Measurements from ENCODE around the gene DDI2. TPM values are rescaled to one million over a fixed set of nuclear protein-coding genes. Genes with fewer than 3 reads are reported as not detected.
"Not testable (repeated sequence)": the region's sequence is repeated elsewhere in the genome, so short reads cannot be mapped to it uniquely, and the experiment has no call there.

Gene DDI2
- total RNA-seq, 2 donors from 2014 or later = 30.6 to 34.3 TPM

GRCh38 chr1:15628003-15628402 is 10.7 kb downstream of the DDI2 start:
- Mint-ChIP-seq H3K9me3 (no peaks in the 10 kb centered on the region), H3K36me3 (ENCODE audit: insufficient read depth in 2 of 2) (peaks cover 3 to 20% of the 10 kb centered on the region in 2 donors), H3K4me3 (peak overlapping the region in 1 of 2 donors; percentile 25), H3K27me3 (ENCODE audit: low read depth) (no peaks in the 10 kb centered on the region), H3K4me1 (ENCODE audit: low read depth) (peaks cover 55% of the 10 kb centered on the region), H3K27ac (peak overlapping the region; percentile 70)
- ATAC-seq (replicated peaks in 1 of 2) (no peak), DNase-seq (no peak)

GRCh38 chr1:15633756-15634420 is 16.6 kb downstream of the DDI2 start:
- no peak for DNase-seq
- Mint-ChIP-seq H3K4me1 (ENCODE audit: low read depth) (peaks cover 16% of the 10 kb centered on the region), H3K4me3 (no peak overlapping the region), H3K9me3 (no peaks in the 10 kb centered on the region), H3K27me3 (ENCODE audit: low read depth) (no peaks in the 10 kb centered on the region), H3K36me3 (ENCODE audit: insufficient read depth in 2 of 2) (peaks cover 3 to 40% of the 10 kb centered on the region in 2 donors), H3K27ac (no peak overlapping the region)
- no peak for ATAC-seq (replicated peaks in 1 of 2)

GRCh38 chr1:15636436-15636835 is 19.2 kb downstream of the DDI2 start:
- DNase-seq (no peak), ATAC-seq (replicated peaks in 1 of 2) (no peak)
- Mint-ChIP-seq H3K36me3 (ENCODE audit: insufficient read depth in 2 of 2) (peaks cover 3 to 33% of the 10 kb centered on the region in 2 donors), H3K27ac (no peak overlapping the region), H3K9me3 (no peaks in the 10 kb centered on the region), H3K27me3 (ENCODE audit: low read depth) (no peaks in the 10 kb centered on the region), H3K4me1 (ENCODE audit: low read depth) (no peaks in the 10 kb centered on the region), H3K4me3 (no peak overlapping the region)

- no peaks in the 10 kb centered on the region for H3K4me1 Mint-ChIP-seq (ENCODE audit: low read depth)
- no peak overlapping the region for H3K27ac Mint-ChIP-seq
- DNase-seq = no peak
- no peaks in the 10 kb centered on the region for H3K9me3 Mint-ChIP-seq
- H3K27me3 Mint-ChIP-seq (ENCODE audit: low read depth) = no peaks in the 10 kb centered on the region
- H3K36me3 Mint-ChIP-seq (ENCODE audit: insufficient read depth in 2 of 2) = peaks cover 2 to 29% of the 10 kb centered on the region in 2 donors
- ATAC-seq (replicated peaks in 1 of 2) = no peak
- H3K4me3 Mint-ChIP-seq = no peak overlapping the region
Observed at GRCh38 chr1:15637826-15638225, 20.6 kb downstream of the DDI2 start.

GRCh38 chr1:15639262-15639661 is 22.0 kb downstream of the DDI2 start:
- H3K27me3 Mint-ChIP-seq (ENCODE audit: low read depth) = no peaks in the 10 kb centered on the region
- DNase-seq (no peak), ATAC-seq (replicated peaks in 1 of 2) (no peak)
- no peaks in the 10 kb centered on the region for H3K9me3 Mint-ChIP-seq
- H3K4me3 Mint-ChIP-seq = no peak overlapping the region
- H3K27ac Mint-ChIP-seq = no peak overlapping the region
- no peaks in the 10 kb centered on the region for H3K4me1 Mint-ChIP-seq (ENCODE audit: low read depth)
- H3K36me3 Mint-ChIP-seq (ENCODE audit: insufficient read depth in 2 of 2) = peaks cover 9 to 32% of the 10 kb centered on the region in 2 donors

- no peak overlapping the region for H3K27ac Mint-ChIP-seq
- no peaks in the 10 kb centered on the region for H3K27me3 Mint-ChIP-seq (ENCODE audit: low read depth)
- H3K4me3 Mint-ChIP-seq = no peak overlapping the region
- no peak for ATAC-seq (replicated peaks in 1 of 2)
- H3K4me1 Mint-ChIP-seq (ENCODE audit: low read depth) = no peaks in the 10 kb centered on the region
- peaks cover 10 to 30% of the 10 kb centered on the region in 2 donors for H3K36me3 Mint-ChIP-seq (ENCODE audit: insufficient read depth in 2 of 2)
- H3K9me3 Mint-ChIP-seq = no peaks in the 10 kb centered on the region
- no peak for DNase-seq
Observed at GRCh38 chr1:15639931-15640330, 22.7 kb downstream of the DDI2 start.

- Mint-ChIP-seq H3K9me3 (no peaks in the 10 kb centered on the region), H3K4me1 (ENCODE audit: low read depth) (no peaks in the 10 kb centered on the region), H3K4me3 (no peak overlapping the region), H3K36me3 (ENCODE audit: insufficient read depth in 2 of 2) (peaks cover 13 to 30% of the 10 kb centered on the region in 2 donors), H3K27ac (no peak overlapping the region), H3K27me3 (ENCODE audit: low read depth) (no peaks in the 10 kb centered on the region)
- ATAC-seq (replicated peaks in 1 of 2) (no peak), DNase-seq (no peak)
Observed at GRCh38 chr1:15640667-15641066, 23.4 kb downstream of the DDI2 start.

GRCh38 chr1:15649937-15650336 is 32.7 kb downstream of the DDI2 start:
- H3K4me1 Mint-ChIP-seq (ENCODE audit: low read depth) = no peaks in the 10 kb centered on the region
- ATAC-seq (replicated peaks in 1 of 2) = no peak
- H3K4me3 Mint-ChIP-seq = no peak overlapping the region
- no peaks in the 10 kb centered on the region for H3K27me3 Mint-ChIP-seq (ENCODE audit: low read depth)
- DNase-seq = no peak
- H3K9me3 Mint-ChIP-seq = no peaks in the 10 kb centered on the region
- peaks cover 5 to 22% of the 10 kb centered on the region in 2 donors for H3K36me3 Mint-ChIP-seq (ENCODE audit: insufficient read depth in 2 of 2)
- no peak overlapping the region for H3K27ac Mint-ChIP-seq

GRCh38 chr1:15650433-15650832 is 33.2 kb downstream of the DDI2 start:
- Mint-ChIP-seq H3K27me3 (ENCODE audit: low read depth) (no peaks in the 10 kb centered on the region), H3K4me3 (no peak overlapping the region), H3K9me3 (no peaks in the 10 kb centered on the region), H3K4me1 (ENCODE audit: low read depth) (no peaks in the 10 kb centered on the region), H3K36me3 (ENCODE audit: insufficient read depth in 2 of 2) (peaks cover 2 to 19% of the 10 kb centered on the region in 2 donors), H3K27ac (no peak overlapping the region)
- no peak for DNase-seq
- no peak for ATAC-seq (replicated peaks in 1 of 2)

- H3K27ac Mint-ChIP-seq; ATAC-seq (replicated peaks in 1 of 2); H3K9me3 Mint-ChIP-seq; H3K4me1 Mint-ChIP-seq (ENCODE audit: low read depth); H3K4me3 Mint-ChIP-seq; DNase-seq; H3K27me3 Mint-ChIP-seq (ENCODE audit: low read depth): not testable (repeated sequence)
- H3K36me3 Mint-ChIP-seq (ENCODE audit: insufficient read depth in 2 of 2) = peaks cover 2 to 21% of the 10 kb centered on the region in 2 donors
Observed at GRCh38 chr1:15652130-15652529, 34.9 kb downstream of the DDI2 start.

GRCh38 chr1:15654091-15654690 is 36.9 kb downstream of the DDI2 start:
- Mint-ChIP-seq H3K9me3 (no peaks in the 10 kb centered on the region), H3K27ac (no peak overlapping the region), H3K36me3 (ENCODE audit: insufficient read depth in 2 of 2) (peaks cover 0 to 18% of the 10 kb centered on the region in 2 donors), H3K4me1 (ENCODE audit: low read depth) (no peaks in the 10 kb centered on the region), H3K27me3 (ENCODE audit: low read depth) (no peaks in the 10 kb centered on the region), H3K4me3 (no peak overlapping the region)
- DNase-seq (no peak), ATAC-seq (replicated peaks in 1 of 2) (no peak)

- DNase-seq = no peak
- no peak for ATAC-seq (replicated peaks in 1 of 2)
- Mint-ChIP-seq H3K4me3 (no peak overlapping the region), H3K4me1 (ENCODE audit: low read depth) (no peaks in the 10 kb centered on the region), H3K9me3 (no peaks in the 10 kb centered on the region), H3K36me3 (ENCODE audit: insufficient read depth in 2 of 2) (peaks cover 0 to 23% of the 10 kb centered on the region in 2 donors), H3K27ac (no peak overlapping the region), H3K27me3 (ENCODE audit: low read depth) (no peaks in the 10 kb centered on the region)
Observed at GRCh38 chr1:15656464-15656863, 39.2 kb downstream of the DDI2 start.

GRCh38 chr1:15657021-15657420 is 39.8 kb downstream of the DDI2 start:
- DNase-seq (no peak), ATAC-seq (replicated peaks in 1 of 2) (no peak)
- no peaks in the 10 kb centered on the region for H3K9me3 Mint-ChIP-seq
- no peaks in the 10 kb centered on the region for H3K4me1 Mint-ChIP-seq (ENCODE audit: low read depth)
- H3K27ac Mint-ChIP-seq = no peak overlapping the region
- no peak overlapping the region for H3K4me3 Mint-ChIP-seq
- no peaks in the 10 kb centered on the region for H3K27me3 Mint-ChIP-seq (ENCODE audit: low read depth)
- H3K36me3 Mint-ChIP-seq (ENCODE audit: insufficient read depth in 2 of 2) = peaks cover 0 to 23% of the 10 kb centered on the region in 2 donors

GRCh38 chr1:15660151-15660550 is 42.9 kb downstream of the DDI2 start:
- Mint-ChIP-seq H3K36me3 (ENCODE audit: insufficient read depth in 2 of 2) (peaks cover 0 to 23% of the 10 kb centered on the region in 2 donors), H3K9me3 (no peaks in the 10 kb centered on the region), H3K4me1 (ENCODE audit: low read depth) (no peaks in the 10 kb centered on the region)

More at GRCh38 chr1:15660151-15660550, 42.9 kb downstream of the DDI2 start:
- no peak overlapping the region for H3K27ac Mint-ChIP-seq
- no peak overlapping the region for H3K4me3 Mint-ChIP-seq
- no peaks in the 10 kb centered on the region for H3K27me3 Mint-ChIP-seq (ENCODE audit: low read depth)
- DNase-seq (no peak), ATAC-seq (replicated peaks in 1 of 2) (no peak)

Data from activated T-cell treated with anti-CD3 and anti-CD28 coated beads, Interleukin-2, amount 50 U/mL, for 72 hours (primary cell).